Neural crest cell (in vitro differentiated cells): ENCODE results near the gene LPAR6. TPM values are rescaled to one million over a fixed set of nuclear protein-coding genes. Genes with fewer than 3 reads are reported as not detected.
A peak's percentile ranks its signal among the peaks of the same experiment; 100 is the strongest.
"Not testable (repeated sequence)": the region's sequence is repeated elsewhere in the genome, so short reads cannot be mapped to it uniquely, and the experiment has no call there.

Experiments used
- DNase-seq: peaks from one replicate; pipeline ENCODE4 v3.0.0; 2021; ENCODE audit warnings: low read depth, mixed read lengths, low spot score
- H3K27ac Mint-ChIP-seq: one replicate; pipeline ENCODE4 v1.8.0; 2021; ENCODE audit warnings: mild to moderate bottlenecking, mixed read lengths; ENCODE audit not compliant: unreplicated experiment
- H3K27me3 Mint-ChIP-seq: 2 replicates; pipeline ENCODE4 v1.8.0; 2021; ENCODE audit warnings: low read depth, mild to moderate bottlenecking, mixed read lengths
- H3K36me3 Mint-ChIP-seq: 2 replicates; pipeline ENCODE4 v1.8.0; 2021; ENCODE audit warnings: low read depth, mild to moderate bottlenecking, mixed read lengths
- H3K4me1 Mint-ChIP-seq: 2 replicates; pipeline ENCODE4 v1.8.0; 2021; ENCODE audit warnings: mixed read lengths
- H3K4me3 Mint-ChIP-seq: one replicate; pipeline ENCODE4 v1.8.0; 2021; ENCODE audit warnings: mild to moderate bottlenecking, mixed read lengths
- H3K9me3 Mint-ChIP-seq: 2 replicates; pipeline ENCODE4 v1.8.0; 2021; ENCODE audit warnings: mixed read lengths
- total RNA-seq: library from RNA; stranded (reverse); gene quantifications from 2 replicates; pipeline ENCODE4 v1.2.1, GENCODE V29; 2021
- TF ChIP-seq, protein P1 (sequence below): fragments of 200-600 bp; sonication (generic); conservative IDR thresholded peaks from 2 replicates; pipeline ENCODE4 v1.5.0; 2021; ENCODE audit warnings: antibody characterized with exemption, mild to moderate bottlenecking

LPAR6 gene
- total RNA-seq, 1 donor from 2014 or later: 22.3 TPM

- Mint-ChIP-seq H3K4me1 (peaks cover 22% of the 10 kb centered on the region), H3K27ac (no peak overlapping the region), H3K9me3 (no peaks in the 10 kb centered on the region)
These were observed 21.3 kb upstream of the LPAR6 start for GRCh38 chr13:48434200-48434599.

DNA sequence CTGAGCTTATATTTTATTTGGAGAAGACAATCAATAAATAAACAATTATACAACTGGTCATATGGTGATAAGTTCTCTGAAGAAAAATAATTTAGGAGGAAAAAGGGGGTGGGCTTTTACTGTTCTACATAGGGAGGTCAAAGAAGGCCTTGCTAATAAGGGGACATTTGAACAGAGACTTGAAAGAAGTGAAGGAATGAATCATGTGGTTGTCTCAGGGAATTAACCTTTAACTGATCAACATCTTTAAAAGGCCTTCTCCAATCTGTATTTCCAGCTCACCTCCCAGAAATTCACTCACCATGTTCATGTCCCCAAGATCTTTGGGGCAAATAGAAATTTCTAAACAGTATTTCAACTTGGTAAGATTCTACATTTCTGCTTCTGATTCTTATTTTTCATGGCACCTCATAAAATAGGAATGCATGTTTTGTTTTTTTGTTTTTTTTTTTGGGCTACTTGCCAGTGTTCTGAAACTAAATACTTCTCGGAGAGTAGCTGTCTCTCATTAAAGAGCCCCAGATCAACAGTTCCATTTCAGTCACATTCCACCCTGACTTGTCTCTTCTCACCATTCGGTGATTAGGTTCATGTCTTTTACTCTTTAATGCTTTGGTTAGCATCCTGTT, 19.2 kb upstream of the LPAR6 start:
- peak overlapping the region; percentile 31 for H3K4me3 Mint-ChIP-seq
- no peak for DNase-seq
- H3K4me1 Mint-ChIP-seq: peaks cover 22% of the 10 kb centered on the region
- H3K9me3 Mint-ChIP-seq: no peaks in the 10 kb centered on the region
- TF ChIP-seq, protein P1, sequence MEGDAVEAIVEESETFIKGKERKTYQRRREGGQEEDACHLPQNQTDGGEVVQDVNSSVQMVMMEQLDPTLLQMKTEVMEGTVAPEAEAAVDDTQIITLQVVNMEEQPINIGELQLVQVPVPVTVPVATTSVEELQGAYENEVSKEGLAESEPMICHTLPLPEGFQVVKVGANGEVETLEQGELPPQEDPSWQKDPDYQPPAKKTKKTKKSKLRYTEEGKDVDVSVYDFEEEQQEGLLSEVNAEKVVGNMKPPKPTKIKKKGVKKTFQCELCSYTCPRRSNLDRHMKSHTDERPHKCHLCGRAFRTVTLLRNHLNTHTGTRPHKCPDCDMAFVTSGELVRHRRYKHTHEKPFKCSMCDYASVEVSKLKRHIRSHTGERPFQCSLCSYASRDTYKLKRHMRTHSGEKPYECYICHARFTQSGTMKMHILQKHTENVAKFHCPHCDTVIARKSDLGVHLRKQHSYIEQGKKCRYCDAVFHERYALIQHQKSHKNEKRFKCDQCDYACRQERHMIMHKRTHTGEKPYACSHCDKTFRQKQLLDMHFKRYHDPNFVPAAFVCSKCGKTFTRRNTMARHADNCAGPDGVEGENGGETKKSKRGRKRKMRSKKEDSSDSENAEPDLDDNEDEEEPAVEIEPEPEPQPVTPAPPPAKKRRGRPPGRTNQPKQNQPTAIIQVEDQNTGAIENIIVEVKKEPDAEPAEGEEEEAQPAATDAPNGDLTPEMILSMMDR: no peak
- H3K27me3 Mint-ChIP-seq: no peaks in the 10 kb centered on the region
- H3K27ac Mint-ChIP-seq: peak overlapping the region; percentile 73
- peaks cover 8% of the 10 kb centered on the region for H3K36me3 Mint-ChIP-seq

More at GRCh38 chr13:48434200-48434599, 21.3 kb upstream of the LPAR6 start:
- no peak for DNase-seq
- Mint-ChIP-seq H3K36me3 (peaks cover 8% of the 10 kb centered on the region), H3K27me3 (no peaks in the 10 kb centered on the region), H3K4me3 (no peak overlapping the region)
- TF ChIP-seq, protein P1: no peak

GRCh38 chr13:48431431-48431830, 18.5 kb upstream of the LPAR6 start:
- no peak for DNase-seq
- Mint-ChIP-seq H3K4me1 (peaks cover 22% of the 10 kb centered on the region), H3K36me3 (peaks cover 12% of the 10 kb centered on the region), H3K9me3 (peaks cover 3% of the 10 kb centered on the region), H3K4me3 (peak overlapping the region; percentile 27), H3K27ac (peak overlapping the region; percentile 78), H3K27me3 (no peaks in the 10 kb centered on the region)
- TF ChIP-seq, protein P1: no peak

GRCh38 chr13:48429886-48430285, 17.0 kb upstream of the LPAR6 start:
- TF ChIP-seq, protein P1: no peak
- DNase-seq: no peak
- Mint-ChIP-seq H3K4me1 (peaks cover 22% of the 10 kb centered on the region), H3K4me3 (no peak overlapping the region), H3K27me3 (no peaks in the 10 kb centered on the region), H3K27ac (no peak overlapping the region), H3K9me3 (peaks cover 3% of the 10 kb centered on the region), H3K36me3 (peaks cover 11% of the 10 kb centered on the region)

DNA sequence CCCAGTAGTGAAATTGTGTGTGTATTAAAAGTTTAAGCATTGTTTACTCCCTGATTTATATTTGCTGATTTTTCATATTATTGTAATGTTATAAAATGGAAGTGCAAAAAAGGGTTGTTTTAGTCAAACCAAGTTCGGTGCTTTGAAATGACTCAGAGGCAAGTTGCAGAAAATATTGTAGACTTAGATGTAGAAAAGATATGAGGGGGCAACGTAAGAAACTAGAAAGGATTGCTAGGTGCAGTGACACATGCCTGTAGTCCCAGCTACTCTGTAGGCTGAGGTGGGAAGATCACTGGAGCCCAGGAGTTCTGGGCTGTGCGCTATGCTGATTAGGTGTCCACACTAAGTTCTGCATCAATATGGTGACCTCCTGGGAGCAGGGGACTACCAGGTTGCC, 16.1 kb upstream of the LPAR6 start:
- H3K27ac Mint-ChIP-seq: no peak overlapping the region
- peaks cover 3% of the 10 kb centered on the region for H3K9me3 Mint-ChIP-seq
- no peak for DNase-seq
- H3K36me3 Mint-ChIP-seq: peaks cover 7% of the 10 kb centered on the region
- no peak overlapping the region for H3K4me3 Mint-ChIP-seq
- H3K27me3 Mint-ChIP-seq: no peaks in the 10 kb centered on the region
- peaks cover 22% of the 10 kb centered on the region for H3K4me1 Mint-ChIP-seq
- TF ChIP-seq, protein P1: no peak

DNA sequence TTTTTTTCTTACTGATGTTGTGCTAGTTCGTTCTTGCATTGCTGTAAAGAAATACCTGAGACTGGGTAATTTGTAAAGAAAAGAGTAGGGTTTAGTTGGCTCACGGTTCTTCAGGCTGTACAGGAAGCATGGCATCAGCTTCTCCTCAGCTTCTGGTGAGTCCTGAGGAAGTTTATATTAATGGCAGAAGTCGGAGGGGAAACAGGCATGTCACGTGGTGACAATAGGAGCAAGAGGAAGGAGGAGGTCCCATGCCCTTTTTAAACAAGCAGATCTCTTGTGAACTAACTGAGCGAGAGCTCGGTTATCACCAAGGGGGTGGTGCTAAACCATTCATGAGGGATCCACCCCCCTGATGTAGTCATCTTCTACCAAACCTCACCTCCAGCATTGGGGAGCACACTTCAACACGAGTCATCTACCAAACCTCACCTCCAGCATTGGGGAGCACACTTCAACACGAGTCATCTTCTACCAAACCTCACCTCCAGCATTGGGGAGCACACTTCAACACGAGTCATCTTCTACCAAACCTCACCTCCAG, 13.9 kb upstream of the LPAR6 start:
- not testable (repeated sequence) for H3K9me3 Mint-ChIP-seq, H3K27me3 Mint-ChIP-seq, H3K27ac Mint-ChIP-seq, H3K4me3 Mint-ChIP-seq, DNase-seq
- H3K36me3 Mint-ChIP-seq: peaks cover 15% of the 10 kb centered on the region
- peaks cover 15% of the 10 kb centered on the region for H3K4me1 Mint-ChIP-seq
